GM12891 (cell line): ENCODE results near the gene TLR9.

Source experiments
- PAX5 ChIP-seq: IDR thresholded peaks from 2 replicates; pipeline ENCODE4 v1.6.1; 2011; ENCODE audit warnings: low read length, moderate library complexity, mild to moderate bottlenecking; ENCODE audit not compliant: insufficient read depth, severe bottlenecking
- POLR2A ChIP-seq: IDR thresholded peaks from 2 replicates; pipeline ENCODE4 v1.6.1; 2011; ENCODE audit warnings: low read depth, low read length, control low read depth
- POLR2AphosphoS5 ChIP-seq: IDR thresholded peaks from 2 replicates; pipeline ENCODE4 v1.6.1; 2011; ENCODE audit warnings: low read depth, low read length, control low read depth
- SPI1 ChIP-seq: IDR thresholded peaks from 2 replicates; pipeline ENCODE4 v1.6.1; 2011; ENCODE audit warnings: low read depth, low read length, control low read depth
- TAF1 ChIP-seq: IDR thresholded peaks from 2 replicates; pipeline ENCODE4 v1.6.1; 2011; ENCODE audit warnings: low read depth, low read length, control low read depth

- no peak for TF ChIP-seq TAF1
- TF ChIP-seq POLR2AphosphoS5: no peak
- TF ChIP-seq POLR2A: no peak
- no peak for TF ChIP-seq SPI1
- TF ChIP-seq PAX5: no peak
These were observed 7.7 kb upstream of the TLR9 start for GRCh38 chr3:52233108-52233591.
